ENCODE measurements around the gene OS9. TPM values are rescaled to one million over a fixed set of nuclear protein-coding genes. Genes with fewer than 3 reads are reported as not detected.

The OS9 gene
- polyA plus RNA-seq, 2 donors, result 106 to 120 TPM

GRCh38 chr12:57726151-57726883, 32.4 kb downstream of the OS9 start:
- H3K36me3 ChIP-seq (ENCODE audit: control insufficient read depth in 2 of 2, insufficient read depth in 2 of 2, low read length in 1 of 2), result peaks cover 0 to 4% of the 10 kb centered on the region in 2 donors
- H3K27me3 ChIP-seq (ENCODE audit: control insufficient read depth in 1 of 2, insufficient read depth in 2 of 2, low read length in 2 of 2), result no peaks in the 10 kb centered on the region
- peaks cover 8 to 11% of the 10 kb centered on the region in 2 donors for H3K4me1 ChIP-seq (ENCODE audit: control insufficient read depth in 2 of 2, insufficient read depth in 2 of 2, low read length in 1 of 2)
- H3K4me3 ChIP-seq (ENCODE audit: low read depth in 1 of 2, low read length in 2 of 2), result peak overlapping the region; percentile 59 to 84
- H3K9me3 ChIP-seq (ENCODE audit: control insufficient read depth in 2 of 2, insufficient read depth in 1 of 2, low read depth in 1 of 2, low read length in 1 of 2), result no peaks in the 10 kb centered on the region
- WGBS, 2 donors, result 24 to 30% methylated on average over 74 to 79 of the region's 79 CpGs
- peak overlapping the region; percentile 72 to 86 for H3K27ac ChIP-seq (ENCODE audit: low read depth in 2 of 2, low read length in 1 of 2)

- H3K36me3 ChIP-seq (ENCODE audit: control insufficient read depth in 2 of 2, insufficient read depth in 2 of 2, low read length in 1 of 2), result no peaks in the 10 kb centered on the region
- H3K9me3 ChIP-seq (ENCODE audit: control insufficient read depth in 2 of 2, insufficient read depth in 1 of 2, low read depth in 1 of 2, low read length in 1 of 2), result no peaks in the 10 kb centered on the region
- H3K4me1 ChIP-seq (ENCODE audit: control insufficient read depth in 2 of 2, insufficient read depth in 2 of 2, low read length in 1 of 2), result peaks cover 8 to 11% of the 10 kb centered on the region in 2 donors
- H3K4me3 ChIP-seq (ENCODE audit: low read depth in 1 of 2, low read length in 2 of 2), result peak overlapping the region; percentile 59 to 84
- 33 to 34% methylated on average over 76 of the region's 76 CpGs for WGBS, 2 donors
- H3K27me3 ChIP-seq (ENCODE audit: control insufficient read depth in 1 of 2, insufficient read depth in 2 of 2, low read length in 2 of 2), result no peaks in the 10 kb centered on the region
- H3K27ac ChIP-seq (ENCODE audit: low read depth in 2 of 2, low read length in 1 of 2), result peak overlapping the region; percentile 3 to 72
These were observed 33.2 kb downstream of the OS9 start for GRCh38 chr12:57726884-57727757.

- peaks cover 8 to 11% of the 10 kb centered on the region in 2 donors for H3K4me1 ChIP-seq (ENCODE audit: control insufficient read depth in 2 of 2, insufficient read depth in 2 of 2, low read length in 1 of 2)
- H3K27ac ChIP-seq (ENCODE audit: low read depth in 2 of 2, low read length in 1 of 2), result no peak overlapping the region
- no peaks in the 10 kb centered on the region for H3K36me3 ChIP-seq (ENCODE audit: control insufficient read depth in 2 of 2, insufficient read depth in 2 of 2, low read length in 1 of 2)
- H3K4me3 ChIP-seq (ENCODE audit: low read depth in 1 of 2, low read length in 2 of 2), result no peak overlapping the region
- WGBS, 2 donors, result 66 to 72% methylated on average over 21 of the region's 21 CpGs
- no peaks in the 10 kb centered on the region for H3K27me3 ChIP-seq (ENCODE audit: control insufficient read depth in 1 of 2, insufficient read depth in 2 of 2, low read length in 2 of 2)
- no peaks in the 10 kb centered on the region for H3K9me3 ChIP-seq (ENCODE audit: control insufficient read depth in 2 of 2, insufficient read depth in 1 of 2, low read depth in 1 of 2, low read length in 1 of 2)
These were observed 33.9 kb downstream of the OS9 start for GRCh38 chr12:57727758-57728395.

DNA sequence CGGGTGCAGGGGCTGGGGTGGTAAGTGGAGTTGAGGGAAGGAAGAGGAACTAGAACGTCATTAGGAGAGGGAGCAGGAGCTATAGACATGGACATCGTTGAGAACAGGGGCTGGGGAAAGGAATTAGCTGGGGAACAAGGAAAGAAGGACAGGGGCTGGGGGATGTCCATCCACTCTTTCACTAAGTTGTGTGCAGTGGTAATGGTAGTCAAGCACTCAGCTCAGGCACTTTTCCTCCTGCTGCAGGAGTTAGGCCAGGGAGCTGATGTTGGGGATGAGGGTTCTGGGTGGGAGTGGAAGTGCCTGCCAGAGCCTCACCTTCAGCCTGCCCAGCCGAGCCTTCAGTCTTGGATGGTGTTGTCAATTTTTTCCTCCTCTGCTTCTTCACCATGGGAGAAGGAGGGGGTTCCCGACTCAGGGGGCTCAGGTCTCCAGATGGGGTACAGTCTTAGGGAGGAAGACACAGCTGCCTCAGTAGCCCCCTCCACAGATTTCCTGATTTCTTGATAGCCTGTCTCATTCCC, 35.5 kb downstream of the OS9 start:
- Histone ChIP-seq H3K27me3 (ENCODE audit: control insufficient read depth in 1 of 2, insufficient read depth in 2 of 2, low read length in 2 of 2) (no peaks in the 10 kb centered on the region), H3K4me1 (ENCODE audit: control insufficient read depth in 2 of 2, insufficient read depth in 2 of 2, low read length in 1 of 2) (peaks cover 8 to 11% of the 10 kb centered on the region in 2 donors)
- 50 to 53% methylated on average over 5 of the region's 5 CpGs for WGBS, 2 donors

GRCh38 chr12:57730336-57731067, 36.6 kb downstream of the OS9 start:
- Histone ChIP-seq H3K27me3 (ENCODE audit: control insufficient read depth in 1 of 2, insufficient read depth in 2 of 2, low read length in 2 of 2) (no peaks in the 10 kb centered on the region), H3K27ac (ENCODE audit: low read depth in 2 of 2, low read length in 1 of 2) (no peak overlapping the region), H3K4me1 (ENCODE audit: control insufficient read depth in 2 of 2, insufficient read depth in 2 of 2, low read length in 1 of 2) (peaks cover 8 to 11% of the 10 kb centered on the region in 2 donors), H3K9me3 (ENCODE audit: control insufficient read depth in 2 of 2, insufficient read depth in 1 of 2, low read depth in 1 of 2, low read length in 1 of 2) (no peaks in the 10 kb centered on the region), H3K36me3 (ENCODE audit: control insufficient read depth in 2 of 2, insufficient read depth in 2 of 2, low read length in 1 of 2) (no peaks in the 10 kb centered on the region), H3K4me3 (ENCODE audit: low read depth in 1 of 2, low read length in 2 of 2) (no peak overlapping the region)
- 80 to 86% methylated on average over 13 of the region's 13 CpGs for WGBS, 2 donors

More for the DNA sequence above, 35.5 kb downstream of the OS9 start:
- Histone ChIP-seq H3K36me3 (ENCODE audit: control insufficient read depth in 2 of 2, insufficient read depth in 2 of 2, low read length in 1 of 2) (no peaks in the 10 kb centered on the region), H3K4me3 (ENCODE audit: low read depth in 1 of 2, low read length in 2 of 2) (no peak overlapping the region), H3K9me3 (ENCODE audit: control insufficient read depth in 2 of 2, insufficient read depth in 1 of 2, low read depth in 1 of 2, low read length in 1 of 2) (no peaks in the 10 kb centered on the region), H3K27ac (ENCODE audit: low read depth in 2 of 2, low read length in 1 of 2) (no peak overlapping the region)

DNA sequence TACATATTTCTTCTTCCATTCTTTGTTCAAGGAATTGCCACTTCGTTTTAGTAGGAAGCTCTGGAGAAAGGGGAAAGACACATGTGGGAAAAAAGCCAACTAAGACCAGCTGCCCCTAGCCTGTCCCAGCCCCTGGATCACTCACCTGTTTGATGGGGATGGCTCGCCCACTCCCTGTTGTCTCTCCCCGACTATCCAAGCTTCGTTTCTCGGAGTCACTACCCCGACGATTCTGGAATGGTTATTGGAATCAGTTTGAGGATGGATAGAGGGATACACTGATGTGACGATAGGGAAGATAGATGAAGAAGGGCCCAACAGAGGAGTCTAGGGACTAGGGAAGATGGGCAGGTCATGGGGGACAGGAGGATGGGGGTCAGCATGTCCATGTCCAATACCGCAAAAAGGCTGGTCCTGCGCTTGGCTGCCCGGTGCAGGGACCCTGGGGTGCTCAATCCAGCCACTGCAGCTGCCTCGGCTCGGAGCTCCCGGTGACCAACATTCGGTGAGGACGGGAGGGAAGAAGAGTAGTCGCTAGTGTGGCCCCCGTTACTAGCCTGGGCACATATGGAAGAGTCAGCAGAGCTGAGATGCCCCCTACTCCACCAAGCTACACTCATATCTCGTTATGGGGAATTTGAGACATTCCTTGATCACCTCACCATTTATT, 37.6 kb downstream of the OS9 start:
- Histone ChIP-seq H3K9me3 (ENCODE audit: control insufficient read depth in 2 of 2, insufficient read depth in 1 of 2, low read depth in 1 of 2, low read length in 1 of 2) (no peaks in the 10 kb centered on the region), H3K27ac (ENCODE audit: low read depth in 2 of 2, low read length in 1 of 2) (no peak overlapping the region), H3K36me3 (ENCODE audit: control insufficient read depth in 2 of 2, insufficient read depth in 2 of 2, low read length in 1 of 2) (no peaks in the 10 kb centered on the region), H3K27me3 (ENCODE audit: control insufficient read depth in 1 of 2, insufficient read depth in 2 of 2, low read length in 2 of 2) (peaks cover 0 to 4% of the 10 kb centered on the region in 2 donors), H3K4me1 (ENCODE audit: control insufficient read depth in 2 of 2, insufficient read depth in 2 of 2, low read length in 1 of 2) (peaks cover 8% of the 10 kb centered on the region in 2 donors), H3K4me3 (ENCODE audit: low read depth in 1 of 2, low read length in 2 of 2) (no peak overlapping the region)
- WGBS, 2 donors, result 83 to 87% methylated on average over 19 of the region's 19 CpGs

GRCh38 chr12:57732270-57732669, 38.3 kb downstream of the OS9 start:
- H3K27me3 ChIP-seq (ENCODE audit: control insufficient read depth in 1 of 2, insufficient read depth in 2 of 2, low read length in 2 of 2), result peaks cover 0 to 8% of the 10 kb centered on the region in 2 donors

GRCh38 chr12:57732726-57733593, 39.0 kb downstream of the OS9 start:
- peaks cover 0 to 15% of the 10 kb centered on the region in 2 donors for H3K27me3 ChIP-seq (ENCODE audit: control insufficient read depth in 1 of 2, insufficient read depth in 2 of 2, low read length in 2 of 2)
- 81% methylated on average over 11 of the region's 11 CpGs for WGBS, 2 donors
- no peaks in the 10 kb centered on the region for H3K9me3 ChIP-seq (ENCODE audit: control insufficient read depth in 2 of 2, insufficient read depth in 1 of 2, low read depth in 1 of 2, low read length in 1 of 2)
- H3K4me3 ChIP-seq (ENCODE audit: low read depth in 1 of 2, low read length in 2 of 2), result no peak overlapping the region
- peaks cover 0 to 2% of the 10 kb centered on the region in 2 donors for H3K36me3 ChIP-seq (ENCODE audit: control insufficient read depth in 2 of 2, insufficient read depth in 2 of 2, low read length in 1 of 2)
- peaks cover 2 to 6% of the 10 kb centered on the region in 2 donors for H3K4me1 ChIP-seq (ENCODE audit: control insufficient read depth in 2 of 2, insufficient read depth in 2 of 2, low read length in 1 of 2)
- H3K27ac ChIP-seq (ENCODE audit: low read depth in 2 of 2, low read length in 1 of 2), result no peak overlapping the region

More at GRCh38 chr12:57732270-57732669, 38.3 kb downstream of the OS9 start:
- Histone ChIP-seq H3K36me3 (ENCODE audit: control insufficient read depth in 2 of 2, insufficient read depth in 2 of 2, low read length in 1 of 2) (no peaks in the 10 kb centered on the region), H3K27ac (ENCODE audit: low read depth in 2 of 2, low read length in 1 of 2) (no peak overlapping the region), H3K9me3 (ENCODE audit: control insufficient read depth in 2 of 2, insufficient read depth in 1 of 2, low read depth in 1 of 2, low read length in 1 of 2) (no peaks in the 10 kb centered on the region), H3K4me3 (ENCODE audit: low read depth in 1 of 2, low read length in 2 of 2) (no peak overlapping the region), H3K4me1 (ENCODE audit: control insufficient read depth in 2 of 2, insufficient read depth in 2 of 2, low read length in 1 of 2) (peaks cover 2 to 3% of the 10 kb centered on the region in 2 donors)
- 74 to 82% methylated on average over 4 of the region's 4 CpGs for WGBS, 2 donors

All from esophagus (tissue), 2 donors.